SK-N-SH treated with all-trans-retinoic acid at 6 μM for 48 hours (cell line): ENCODE data around the gene RAB6A.

Source experiments
- ATAC-seq: fragments of 200-7000 bp; cut with Tn5 transposase; 3 replicates; pipeline ENCODE4 v1.9.1; 2020; ENCODE audit warnings: mild to moderate bottlenecking, moderate library complexity
- ARNTL ChIP-seq: fragments of 450-650 bp; formaldehyde crosslinking; IDR thresholded peaks from 2 replicates; pipeline ENCODE4 v1.5.0; 2020; ENCODE audit warnings: low read depth, mild to moderate bottlenecking, moderate library complexity, borderline replicate concordance
- BACH2 ChIP-seq: fragments of 250-450 bp; sonication (Bioruptor Pico); IDR thresholded peaks from 2 replicates; pipeline ENCODE4 v1.9.0; 2021; ENCODE audit warnings: mild to moderate bottlenecking, borderline replicate concordance
- CSDC2 ChIP-seq: fragments of 250-450 bp; sonication (Bioruptor Pico); IDR thresholded peaks from 2 replicates; pipeline ENCODE4 v1.5.0; 2020; ENCODE audit warnings: mild to moderate bottlenecking, moderate library complexity
- ESRRG ChIP-seq: fragments of 250-450 bp; sonication (Bioruptor Pico); IDR thresholded peaks from 2 replicates; pipeline ENCODE4 v1.6.1; 2021; ENCODE audit warnings: mild to moderate bottlenecking
- GLIS3 ChIP-seq: fragments of 250-450 bp; sonication (Bioruptor Pico); IDR thresholded peaks from 2 replicates; pipeline ENCODE4 v1.5.0; 2020; ENCODE audit warnings: mild to moderate bottlenecking, moderate library complexity
- ISL1 ChIP-seq: fragments of 250-450 bp; sonication (Bioruptor Pico); IDR thresholded peaks from 2 replicates; pipeline ENCODE4 v2.1.2; 2022; ENCODE audit warnings: mild to moderate bottlenecking, moderate library complexity
- OSR1 ChIP-seq: fragments of 250-450 bp; sonication (Bioruptor Pico); IDR thresholded peaks from 2 replicates; pipeline ENCODE4 v1.8.0; 2022; ENCODE audit warnings: moderate library complexity, mild to moderate bottlenecking, inconsistent platforms
- PPARA ChIP-seq: fragments of 250-450 bp; sonication (Bioruptor Pico); IDR thresholded peaks from 2 replicates; pipeline ENCODE4 v1.5.0; 2020; ENCODE audit warnings: mild to moderate bottlenecking, borderline replicate concordance
- RARB ChIP-seq: fragments of 250-450 bp; sonication (Bioruptor Pico); IDR thresholded peaks from 2 replicates; pipeline ENCODE4 v1.8.0; 2021; ENCODE audit warnings: mild to moderate bottlenecking, moderate library complexity
- SNAI2 ChIP-seq: fragments of 250-450 bp; sonication (Bioruptor Pico); IDR thresholded peaks from 2 replicates; pipeline ENCODE4 v1.5.0; 2020; ENCODE audit warnings: mild to moderate bottlenecking, moderate library complexity
- TCF4 ChIP-seq: fragments of 250-450 bp; sonication (Bioruptor Pico); IDR thresholded peaks from 2 replicates; pipeline ENCODE4 v1.8.0; 2021; ENCODE audit warnings: mild to moderate bottlenecking, moderate library complexity, borderline replicate concordance
- TOX ChIP-seq: fragments of 250-450 bp; sonication (Bioruptor Pico); IDR thresholded peaks from 2 replicates; pipeline ENCODE4 v1.8.0; 2021; ENCODE audit warnings: mild to moderate bottlenecking, moderate library complexity, borderline replicate concordance
- ZC3H10 ChIP-seq: fragments of 250-450 bp; sonication (Bioruptor Pico); IDR thresholded peaks from 2 replicates; pipeline ENCODE4 v1.5.1; 2021; ENCODE audit warnings: mild to moderate bottlenecking, moderate library complexity
- ZFP3 ChIP-seq: fragments of 250-450 bp; sonication (Bioruptor Pico); IDR thresholded peaks from 2 replicates; pipeline ENCODE4 v1.5.0; 2020; ENCODE audit warnings: mild to moderate bottlenecking, moderate library complexity
- ZFP30 ChIP-seq: fragments of 450-650 bp; formaldehyde crosslinking; IDR thresholded peaks from 2 replicates; pipeline ENCODE4 v1.5.0; 2022; ENCODE audit warnings: mild to moderate bottlenecking, moderate library complexity
- ZNF565 ChIP-seq: fragments of 450-650 bp; formaldehyde crosslinking; conservative IDR thresholded peaks from 2 replicates; pipeline ENCODE4 v1.5.0; 2020; ENCODE audit warnings: low read depth, mild to moderate bottlenecking, moderate library complexity
- ZNF70 ChIP-seq: fragments of 450-650 bp; formaldehyde crosslinking; IDR thresholded peaks from 2 replicates; pipeline ENCODE4 v1.5.0; 2020; ENCODE audit warnings: mild to moderate bottlenecking, moderate library complexity
- ZNF8 ChIP-seq: fragments of 450-650 bp; formaldehyde crosslinking; IDR thresholded peaks from 2 replicates; pipeline ENCODE4 v1.5.0; 2020; ENCODE audit warnings: mild to moderate bottlenecking, moderate library complexity
- TF ChIP-seq, protein P1 (sequence below): fragments of 250-450 bp; sonication (Bioruptor Pico); IDR thresholded peaks from 2 replicates; pipeline ENCODE4 v1.8.0; 2021; ENCODE audit warnings: low read depth, mild to moderate bottlenecking, moderate library complexity, borderline replicate concordance
- TF ChIP-seq, protein P2 (sequence below): fragments of 250-450 bp; sonication (Bioruptor Pico); IDR thresholded peaks from 2 replicates; pipeline ENCODE4 v1.5.0; 2020; ENCODE audit warnings: mild to moderate bottlenecking, moderate library complexity
- TF ChIP-seq, protein P3 (sequence below): fragments of 250-450 bp; sonication (Bioruptor Pico); IDR thresholded peaks from 2 replicates; pipeline ENCODE4 v1.8.0; 2020; ENCODE audit warnings: mild to moderate bottlenecking, moderate library complexity, borderline replicate concordance
- TF ChIP-seq, protein P4 (sequence below): fragments of 250-450 bp; sonication (Bioruptor Pico); IDR thresholded peaks from 2 replicates; pipeline ENCODE4 v1.5.1; 2021; ENCODE audit warnings: mild to moderate bottlenecking, moderate library complexity
- TF ChIP-seq, protein P5 (sequence below): fragments of 250-450 bp; sonication (Bioruptor Pico); IDR thresholded peaks from 2 replicates; pipeline ENCODE4 v1.5.1; 2020; ENCODE audit warnings: low read depth, mild to moderate bottlenecking, moderate library complexity

The RAB6A gene

DNA sequence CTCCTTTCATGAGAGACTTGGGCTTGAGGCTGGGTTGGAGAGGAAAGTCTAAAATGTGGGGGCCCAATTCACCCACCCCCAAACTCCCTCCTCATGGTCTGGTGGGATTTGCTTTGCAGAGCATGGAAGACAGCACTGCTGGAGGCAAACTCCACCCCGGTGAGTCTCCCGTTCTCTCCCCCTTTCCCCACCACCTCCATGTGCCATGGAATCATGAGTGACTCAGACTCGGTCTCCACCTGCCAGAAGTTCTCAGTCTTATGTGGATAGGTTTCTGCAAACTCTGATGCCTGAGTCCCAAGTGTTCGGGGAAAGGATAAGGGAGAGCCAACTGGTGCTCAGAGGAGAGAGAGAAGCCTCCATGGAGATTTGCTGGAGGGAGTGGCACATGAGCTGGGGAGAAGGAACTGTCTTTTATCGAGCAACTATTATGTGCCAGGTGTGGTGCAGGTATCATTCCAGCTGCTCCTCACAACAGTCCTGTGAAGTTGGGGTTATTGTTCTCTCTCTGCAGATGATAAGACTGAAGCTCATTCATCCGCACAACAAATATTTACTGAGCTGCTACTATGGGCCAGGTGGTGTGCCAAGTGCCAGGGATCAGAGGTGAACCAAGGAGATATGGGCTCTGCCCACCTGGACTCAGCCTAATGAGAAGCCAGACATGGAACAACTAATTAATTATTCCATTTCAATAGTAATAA is 107.9 kb downstream of the RAB6A start:
- no peak for ATAC-seq
- no peak for TF ChIP-seq ESRRG (CRISPR knock-in tag)
- TF ChIP-seq, protein P1, sequence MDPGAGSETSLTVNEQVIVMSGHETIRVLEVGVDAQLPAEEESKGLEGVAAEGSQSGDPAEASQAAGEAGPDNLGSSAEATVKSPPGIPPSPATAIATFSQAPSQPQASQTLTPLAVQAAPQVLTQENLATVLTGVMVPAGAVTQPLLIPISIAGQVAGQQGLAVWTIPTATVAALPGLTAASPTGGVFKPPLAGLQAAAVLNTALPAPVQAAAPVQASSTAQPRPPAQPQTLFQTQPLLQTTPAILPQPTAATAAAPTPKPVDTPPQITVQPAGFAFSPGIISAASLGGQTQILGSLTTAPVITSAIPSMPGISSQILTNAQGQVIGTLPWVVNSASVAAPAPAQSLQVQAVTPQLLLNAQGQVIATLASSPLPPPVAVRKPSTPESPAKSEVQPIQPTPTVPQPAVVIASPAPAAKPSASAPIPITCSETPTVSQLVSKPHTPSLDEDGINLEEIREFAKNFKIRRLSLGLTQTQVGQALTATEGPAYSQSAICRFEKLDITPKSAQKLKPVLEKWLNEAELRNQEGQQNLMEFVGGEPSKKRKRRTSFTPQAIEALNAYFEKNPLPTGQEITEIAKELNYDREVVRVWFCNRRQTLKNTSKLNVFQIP: no peak
- TF ChIP-seq ZFP3: no peak
- TF ChIP-seq CSDC2: no peak
- TF ChIP-seq BACH2: no peak
- TF ChIP-seq ZFP30 (CRISPR knock-in tag): no peak
- TF ChIP-seq TCF4 (CRISPR knock-in tag): no peak
- TF ChIP-seq ZC3H10 (CRISPR knock-in tag): no peak
- no peak for TF ChIP-seq GLIS3 (CRISPR knock-in tag)
- TF ChIP-seq ZNF70 (CRISPR knock-in tag): no peak
- no peak for TF ChIP-seq ISL1 (CRISPR knock-in tag)
- TF ChIP-seq ARNTL: no peak
- TF ChIP-seq, protein P2, sequence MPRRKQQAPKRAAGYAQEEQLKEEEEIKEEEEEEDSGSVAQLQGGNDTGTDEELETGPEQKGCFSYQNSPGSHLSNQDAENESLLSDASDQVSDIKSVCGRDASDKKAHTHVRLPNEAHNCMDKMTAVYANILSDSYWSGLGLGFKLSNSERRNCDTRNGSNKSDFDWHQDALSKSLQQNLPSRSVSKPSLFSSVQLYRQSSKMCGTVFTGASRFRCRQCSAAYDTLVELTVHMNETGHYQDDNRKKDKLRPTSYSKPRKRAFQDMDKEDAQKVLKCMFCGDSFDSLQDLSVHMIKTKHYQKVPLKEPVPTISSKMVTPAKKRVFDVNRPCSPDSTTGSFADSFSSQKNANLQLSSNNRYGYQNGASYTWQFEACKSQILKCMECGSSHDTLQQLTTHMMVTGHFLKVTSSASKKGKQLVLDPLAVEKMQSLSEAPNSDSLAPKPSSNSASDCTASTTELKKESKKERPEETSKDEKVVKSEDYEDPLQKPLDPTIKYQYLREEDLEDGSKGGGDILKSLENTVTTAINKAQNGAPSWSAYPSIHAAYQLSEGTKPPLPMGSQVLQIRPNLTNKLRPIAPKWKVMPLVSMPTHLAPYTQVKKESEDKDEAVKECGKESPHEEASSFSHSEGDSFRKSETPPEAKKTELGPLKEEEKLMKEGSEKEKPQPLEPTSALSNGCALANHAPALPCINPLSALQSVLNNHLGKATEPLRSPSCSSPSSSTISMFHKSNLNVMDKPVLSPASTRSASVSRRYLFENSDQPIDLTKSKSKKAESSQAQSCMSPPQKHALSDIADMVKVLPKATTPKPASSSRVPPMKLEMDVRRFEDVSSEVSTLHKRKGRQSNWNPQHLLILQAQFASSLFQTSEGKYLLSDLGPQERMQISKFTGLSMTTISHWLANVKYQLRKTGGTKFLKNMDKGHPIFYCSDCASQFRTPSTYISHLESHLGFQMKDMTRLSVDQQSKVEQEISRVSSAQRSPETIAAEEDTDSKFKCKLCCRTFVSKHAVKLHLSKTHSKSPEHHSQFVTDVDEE (CRISPR knock-in tag): no peak
- no peak for TF ChIP-seq RARB (CRISPR knock-in tag)
- no peak for TF ChIP-seq PPARA (CRISPR knock-in tag)

DNA sequence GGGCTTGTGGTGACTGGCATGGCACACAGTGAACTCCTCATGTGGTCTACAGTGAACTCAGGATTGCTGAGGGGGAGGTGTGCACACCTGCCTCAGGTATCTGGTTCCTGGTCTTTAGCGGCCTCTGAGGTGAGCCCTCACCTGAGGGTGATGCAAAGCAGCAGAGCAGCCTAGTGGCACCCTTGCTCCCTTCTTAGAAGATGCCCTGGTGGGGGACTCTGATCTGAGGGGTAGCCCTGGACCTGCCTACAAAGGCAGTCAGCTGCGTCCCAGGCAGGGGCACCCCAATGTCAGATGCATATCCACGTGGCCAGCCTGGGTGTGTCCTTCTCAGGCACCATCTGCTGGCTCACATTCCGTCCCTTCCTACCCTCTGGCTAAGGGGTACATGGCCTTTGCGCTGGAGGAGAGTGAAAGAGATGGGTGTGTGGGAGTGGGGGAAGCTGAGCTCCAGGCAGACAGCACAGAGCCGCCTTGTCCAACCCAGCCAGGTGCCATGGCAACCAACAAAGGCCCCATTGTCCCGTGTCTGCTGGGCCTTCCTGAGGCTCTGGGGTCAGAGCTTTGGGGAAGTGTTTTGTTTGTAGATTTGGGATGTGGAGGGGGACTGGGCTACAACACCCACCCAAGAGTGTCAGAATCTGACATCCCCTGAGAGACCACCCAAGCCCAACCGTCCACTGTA is 108.7 kb downstream of the RAB6A start:
- TF ChIP-seq, protein P2 (CRISPR knock-in tag): no peak
- TF ChIP-seq CSDC2 (no peak), ARNTL (no peak), GLIS3 (CRISPR knock-in tag) (no peak), ZFP3 (no peak), BACH2 (no peak), TCF4 (CRISPR knock-in tag) (no peak), PPARA (CRISPR knock-in tag) (no peak), ZC3H10 (CRISPR knock-in tag) (no peak), ESRRG (CRISPR knock-in tag) (no peak), SNAI2 (CRISPR knock-in tag) (no peak), ZNF565 (CRISPR knock-in tag) (no peak), TOX (CRISPR knock-in tag) (no peak), OSR1 (CRISPR knock-in tag) (no peak), ZNF8 (CRISPR knock-in tag) (no peak)
- TF ChIP-seq, protein P3, sequence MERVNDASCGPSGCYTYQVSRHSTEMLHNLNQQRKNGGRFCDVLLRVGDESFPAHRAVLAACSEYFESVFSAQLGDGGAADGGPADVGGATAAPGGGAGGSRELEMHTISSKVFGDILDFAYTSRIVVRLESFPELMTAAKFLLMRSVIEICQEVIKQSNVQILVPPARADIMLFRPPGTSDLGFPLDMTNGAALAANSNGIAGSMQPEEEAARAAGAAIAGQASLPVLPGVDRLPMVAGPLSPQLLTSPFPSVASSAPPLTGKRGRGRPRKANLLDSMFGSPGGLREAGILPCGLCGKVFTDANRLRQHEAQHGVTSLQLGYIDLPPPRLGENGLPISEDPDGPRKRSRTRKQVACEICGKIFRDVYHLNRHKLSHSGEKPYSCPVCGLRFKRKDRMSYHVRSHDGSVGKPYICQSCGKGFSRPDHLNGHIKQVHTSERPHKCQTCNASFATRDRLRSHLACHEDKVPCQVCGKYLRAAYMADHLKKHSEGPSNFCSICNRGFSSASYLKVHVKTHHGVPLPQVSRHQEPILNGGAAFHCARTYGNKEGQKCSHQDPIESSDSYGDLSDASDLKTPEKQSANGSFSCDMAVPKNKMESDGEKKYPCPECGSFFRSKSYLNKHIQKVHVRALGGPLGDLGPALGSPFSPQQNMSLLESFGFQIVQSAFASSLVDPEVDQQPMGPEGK: no peak
- TF ChIP-seq, protein P1: no peak
- TF ChIP-seq, protein P4, sequence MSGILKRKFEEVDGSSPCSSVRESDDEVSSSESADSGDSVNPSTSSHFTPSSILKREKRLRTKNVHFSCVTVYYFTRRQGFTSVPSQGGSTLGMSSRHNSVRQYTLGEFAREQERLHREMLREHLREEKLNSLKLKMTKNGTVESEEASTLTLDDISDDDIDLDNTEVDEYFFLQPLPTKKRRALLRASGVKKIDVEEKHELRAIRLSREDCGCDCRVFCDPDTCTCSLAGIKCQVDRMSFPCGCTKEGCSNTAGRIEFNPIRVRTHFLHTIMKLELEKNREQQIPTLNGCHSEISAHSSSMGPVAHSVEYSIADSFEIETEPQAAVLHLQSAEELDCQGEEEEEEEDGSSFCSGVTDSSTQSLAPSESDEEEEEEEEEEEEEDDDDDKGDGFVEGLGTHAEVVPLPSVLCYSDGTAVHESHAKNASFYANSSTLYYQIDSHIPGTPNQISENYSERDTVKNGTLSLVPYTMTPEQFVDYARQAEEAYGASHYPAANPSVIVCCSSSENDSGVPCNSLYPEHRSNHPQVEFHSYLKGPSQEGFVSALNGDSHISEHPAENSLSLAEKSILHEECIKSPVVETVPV (CRISPR knock-in tag): no peak
- TF ChIP-seq, protein P5, sequence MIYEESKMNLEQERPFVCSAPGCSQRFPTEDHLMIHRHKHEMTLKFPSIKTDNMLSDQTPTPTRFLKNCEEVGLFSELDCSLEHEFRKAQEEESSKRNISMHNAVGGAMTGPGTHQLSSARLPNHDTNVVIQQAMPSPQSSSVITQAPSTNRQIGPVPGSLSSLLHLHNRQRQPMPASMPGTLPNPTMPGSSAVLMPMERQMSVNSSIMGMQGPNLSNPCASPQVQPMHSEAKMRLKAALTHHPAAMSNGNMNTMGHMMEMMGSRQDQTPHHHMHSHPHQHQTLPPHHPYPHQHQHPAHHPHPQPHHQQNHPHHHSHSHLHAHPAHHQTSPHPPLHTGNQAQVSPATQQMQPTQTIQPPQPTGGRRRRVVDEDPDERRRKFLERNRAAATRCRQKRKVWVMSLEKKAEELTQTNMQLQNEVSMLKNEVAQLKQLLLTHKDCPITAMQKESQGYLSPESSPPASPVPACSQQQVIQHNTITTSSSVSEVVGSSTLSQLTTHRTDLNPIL: no peak
- ATAC-seq: no peak
